Inferior parietal cortex (tissue), 1 donor: ENCODE results near the gene SPTBN5.

Experiments used
- DNase-seq: peaks from one replicate; pipeline ENCODE4 v3.0.0-alpha.2; 2016; ENCODE audit errors: extremely low spot score

The SPTBN5 gene

GRCh38 chr15:41825145-41825544 lies 68.7 kb downstream of the SPTBN5 start:
- no peak for DNase-seq

DNA sequence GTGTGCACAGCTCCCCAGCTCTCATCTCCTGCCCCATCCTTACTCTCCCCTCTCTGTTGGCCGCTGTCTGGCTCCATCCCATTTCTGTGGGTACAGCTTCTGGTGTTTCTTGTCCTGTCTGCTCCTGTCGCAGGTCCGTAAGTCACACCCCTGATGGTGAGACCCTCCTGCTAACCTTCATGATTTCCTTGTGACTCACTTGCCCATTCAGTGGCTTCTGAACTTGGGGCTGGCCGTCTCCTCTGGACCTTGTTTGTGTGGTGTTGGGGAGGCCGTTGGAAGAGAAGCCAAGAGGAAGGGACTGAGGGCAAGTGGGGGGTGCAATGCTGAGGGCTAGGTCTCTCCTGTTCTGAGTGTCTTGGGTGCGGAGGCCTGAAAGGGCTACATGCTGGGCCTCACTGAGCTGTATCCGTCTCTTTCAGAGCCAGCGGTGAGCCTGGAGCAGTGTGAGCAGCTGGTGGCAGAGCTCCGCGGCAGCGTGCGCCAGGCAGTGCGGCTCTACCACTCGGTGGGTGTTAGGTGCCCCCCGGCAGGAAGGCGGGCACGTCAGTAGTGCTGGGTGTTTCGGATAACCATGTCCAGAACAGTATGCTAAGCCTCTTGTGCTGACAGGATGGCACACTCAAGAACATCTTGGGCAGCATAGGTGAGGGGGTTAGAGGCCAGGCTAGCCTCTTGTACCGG lies 69.6 kb downstream of the SPTBN5 start:
- no peak for DNase-seq

DNA sequence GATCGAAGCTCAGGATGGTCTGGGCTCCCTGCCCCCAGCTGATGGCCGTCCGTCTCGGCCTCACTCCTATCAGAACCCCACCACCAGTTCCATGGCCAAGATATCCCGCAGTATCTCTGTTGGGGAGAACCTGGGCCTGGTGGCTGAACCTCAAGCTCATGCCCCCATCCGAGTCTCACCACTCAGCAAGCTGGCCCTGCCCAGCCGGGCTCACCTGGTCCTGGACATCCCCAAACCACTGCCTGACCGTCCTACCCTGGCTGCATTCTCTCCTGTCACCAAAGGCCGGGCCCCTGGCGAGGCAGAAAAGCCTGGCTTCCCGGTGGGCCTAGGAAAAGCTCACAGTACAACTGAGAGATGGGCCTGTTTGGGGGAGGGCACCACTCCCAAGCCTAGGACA lies 70.4 kb downstream of the SPTBN5 start:
- no peak for DNase-seq

GRCh38 chr15:41822957-41823356 lies 70.9 kb downstream of the SPTBN5 start:
- DNase-seq, result no peak

- DNase-seq, result no peak
Measured at GRCh38 chr15:41822471-41822870, 71.4 kb downstream of the SPTBN5 start.

GRCh38 chr15:41821831-41822230 lies 72.0 kb downstream of the SPTBN5 start:
- DNase-seq, result no peak

DNA sequence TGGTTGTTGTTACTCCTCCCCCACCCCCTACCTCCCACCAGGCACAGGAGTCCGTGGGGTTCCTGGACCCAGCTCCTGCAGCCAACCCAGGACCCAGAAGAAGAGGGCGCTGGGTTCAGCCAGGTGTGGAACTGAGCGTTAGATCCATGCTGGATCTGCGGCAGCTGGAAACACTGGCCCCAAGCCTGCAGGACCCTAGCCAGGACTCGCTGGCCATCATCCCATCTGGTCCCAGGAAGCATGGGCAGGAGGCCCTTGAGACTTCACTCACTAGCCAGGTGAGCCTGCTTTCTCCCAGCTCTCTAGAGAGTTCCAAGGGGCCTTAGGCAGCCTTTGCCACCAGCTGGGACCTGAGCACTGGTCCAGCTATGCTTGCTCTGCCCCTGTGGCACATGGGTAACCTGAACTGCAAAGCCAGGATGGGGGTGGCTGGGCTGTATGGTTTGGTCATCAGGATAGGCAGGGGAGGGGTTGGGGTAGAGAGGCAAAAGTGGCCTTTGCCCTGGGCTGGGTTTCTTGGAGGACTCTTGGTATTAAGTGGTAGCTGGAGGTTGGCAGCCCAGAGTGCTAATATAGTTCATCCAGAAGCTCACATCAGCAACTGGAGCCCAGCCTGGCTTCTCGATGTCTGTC lies 72.9 kb downstream of the SPTBN5 start:
- DNase-seq, result no peak

DNA sequence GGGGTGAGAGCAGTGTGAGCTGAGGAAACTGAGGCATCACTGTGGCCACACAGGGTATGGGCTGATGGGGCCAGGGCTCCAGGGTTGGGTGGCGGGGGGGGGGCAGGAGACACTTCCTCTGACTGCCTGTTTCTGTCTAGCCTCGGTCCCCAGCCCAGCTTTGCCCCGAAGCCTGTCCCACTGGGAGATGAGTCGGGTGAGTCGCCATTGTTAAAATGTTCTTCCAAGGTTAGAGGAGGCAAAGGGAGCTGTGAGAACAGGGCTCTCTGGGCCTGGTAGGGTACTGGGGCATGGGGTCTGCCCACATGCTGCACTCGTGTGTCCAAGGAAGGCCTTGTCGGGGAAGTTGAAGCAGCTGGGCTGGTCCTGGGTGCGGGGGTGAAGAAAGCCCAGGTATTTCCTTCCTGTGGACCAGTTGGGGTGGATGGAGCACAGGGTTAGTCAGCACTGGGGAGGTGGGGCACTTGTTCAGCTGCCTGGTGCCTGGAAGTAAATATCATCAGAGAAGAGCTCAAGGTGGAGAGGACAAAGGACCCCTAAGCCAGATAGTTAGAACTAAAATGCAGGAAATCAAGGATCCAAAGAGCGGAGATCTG lies 74.3 kb downstream of the SPTBN5 start:
- no peak for DNase-seq

- no peak for DNase-seq
Measured at GRCh38 chr15:41817781-41818180, 76.1 kb downstream of the SPTBN5 start.

- DNase-seq, result no peak
Measured at GRCh38 chr15:41817327-41817726, 76.5 kb downstream of the SPTBN5 start.

DNA sequence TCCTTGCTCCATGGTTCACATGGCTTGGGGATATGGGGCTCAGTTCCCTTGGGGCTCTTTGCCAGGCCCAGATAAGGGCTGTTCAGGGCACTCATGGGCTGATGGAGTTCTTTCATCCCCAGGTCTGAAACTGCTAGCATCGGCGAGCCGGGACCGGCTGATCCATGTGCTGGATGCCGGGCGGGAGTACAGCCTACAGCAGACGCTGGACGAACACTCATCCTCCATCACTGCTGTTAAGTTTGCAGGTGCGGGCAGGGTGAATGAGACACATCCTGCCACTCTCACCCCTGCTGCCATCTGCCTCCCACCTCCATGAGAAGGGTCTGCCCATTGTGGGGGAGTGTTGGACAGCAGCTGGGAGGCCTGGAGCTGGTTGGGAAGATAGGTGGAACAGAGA lies 77.1 kb downstream of the SPTBN5 start:
- DNase-seq, result no peak

GRCh38 chr15:41814534-41814933 lies 79.3 kb downstream of the SPTBN5 start:
- no peak for DNase-seq

DNA sequence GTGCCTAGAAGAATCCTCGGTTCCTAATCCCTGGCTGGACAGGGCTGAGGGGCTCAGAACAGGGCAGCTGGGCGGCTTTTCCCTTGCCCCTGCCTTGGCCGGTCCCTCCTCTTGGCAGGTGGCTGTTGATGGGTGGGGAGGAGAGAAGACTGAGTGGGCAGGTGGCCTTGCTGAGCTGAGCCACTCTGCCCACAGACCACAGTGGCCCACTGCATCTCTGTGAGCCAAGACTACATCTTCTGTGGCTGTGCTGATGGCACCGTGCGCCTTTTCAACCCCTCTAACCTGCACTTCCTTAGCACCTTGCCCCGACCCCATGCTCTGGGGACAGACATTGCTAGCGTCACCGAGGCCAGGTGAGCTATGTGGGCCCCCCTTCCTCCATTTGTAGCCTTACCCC lies 80.4 kb downstream of the SPTBN5 start:
- DNase-seq, result no peak

DNA sequence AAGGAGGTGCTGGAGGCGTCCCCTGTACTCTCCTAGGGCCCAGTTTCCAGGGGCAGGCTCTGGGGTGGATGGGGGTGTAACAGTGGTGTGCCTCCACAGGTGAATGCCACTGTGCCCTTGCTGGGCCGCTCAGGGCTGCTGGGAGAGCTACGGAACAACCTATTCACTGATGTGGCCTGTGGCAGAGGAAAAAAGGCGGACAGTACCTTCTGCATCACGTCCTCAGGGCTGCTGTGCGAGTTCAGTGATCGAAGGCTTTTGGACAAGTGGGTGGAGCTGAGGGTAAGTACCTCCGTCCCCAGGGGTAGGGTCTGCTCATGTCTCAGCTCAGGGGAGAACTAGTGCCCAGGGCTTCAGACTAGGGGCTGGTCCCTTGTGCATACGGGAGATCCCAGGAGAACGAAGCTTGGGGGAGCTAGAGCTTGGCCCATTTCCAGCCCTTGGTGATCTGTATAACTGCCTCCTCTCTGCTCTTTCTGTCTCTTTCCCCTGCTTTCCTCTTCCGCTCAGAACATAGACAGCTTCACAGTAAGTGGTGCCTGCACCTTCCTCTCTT lies 81.0 kb downstream of the SPTBN5 start:
- no peak for DNase-seq

- peak; percentile 89 for DNase-seq
Measured at GRCh38 chr15:41811432-41812195, 82.2 kb downstream of the SPTBN5 start.

GRCh38 chr15:41810651-41811431 lies 83.0 kb downstream of the SPTBN5 start:
- no peak for DNase-seq

GRCh38 chr15:41809526-41810220 lies 84.2 kb downstream of the SPTBN5 start:
- no peak for DNase-seq

DNA sequence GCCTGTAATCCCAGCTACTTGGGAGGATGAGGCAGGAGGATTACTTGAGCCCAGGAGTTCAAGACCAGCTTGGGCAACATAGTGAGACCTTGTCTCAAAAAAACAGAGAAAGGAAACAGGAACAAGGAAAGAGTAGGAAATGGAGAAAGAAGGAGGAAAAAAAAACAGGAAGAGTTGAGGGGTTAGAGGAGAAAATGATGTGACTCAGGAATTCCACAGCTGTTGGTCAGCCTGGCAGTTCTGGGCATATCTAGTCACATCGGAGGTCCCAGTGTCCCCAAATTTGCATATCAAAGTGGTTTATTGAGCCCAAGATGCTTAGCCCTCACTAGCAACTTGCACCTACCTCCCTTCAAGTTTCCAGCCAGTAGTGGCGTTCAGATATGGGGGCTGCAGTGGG lies 84.7 kb downstream of the SPTBN5 start:
- DNase-seq, result no peak

DNA sequence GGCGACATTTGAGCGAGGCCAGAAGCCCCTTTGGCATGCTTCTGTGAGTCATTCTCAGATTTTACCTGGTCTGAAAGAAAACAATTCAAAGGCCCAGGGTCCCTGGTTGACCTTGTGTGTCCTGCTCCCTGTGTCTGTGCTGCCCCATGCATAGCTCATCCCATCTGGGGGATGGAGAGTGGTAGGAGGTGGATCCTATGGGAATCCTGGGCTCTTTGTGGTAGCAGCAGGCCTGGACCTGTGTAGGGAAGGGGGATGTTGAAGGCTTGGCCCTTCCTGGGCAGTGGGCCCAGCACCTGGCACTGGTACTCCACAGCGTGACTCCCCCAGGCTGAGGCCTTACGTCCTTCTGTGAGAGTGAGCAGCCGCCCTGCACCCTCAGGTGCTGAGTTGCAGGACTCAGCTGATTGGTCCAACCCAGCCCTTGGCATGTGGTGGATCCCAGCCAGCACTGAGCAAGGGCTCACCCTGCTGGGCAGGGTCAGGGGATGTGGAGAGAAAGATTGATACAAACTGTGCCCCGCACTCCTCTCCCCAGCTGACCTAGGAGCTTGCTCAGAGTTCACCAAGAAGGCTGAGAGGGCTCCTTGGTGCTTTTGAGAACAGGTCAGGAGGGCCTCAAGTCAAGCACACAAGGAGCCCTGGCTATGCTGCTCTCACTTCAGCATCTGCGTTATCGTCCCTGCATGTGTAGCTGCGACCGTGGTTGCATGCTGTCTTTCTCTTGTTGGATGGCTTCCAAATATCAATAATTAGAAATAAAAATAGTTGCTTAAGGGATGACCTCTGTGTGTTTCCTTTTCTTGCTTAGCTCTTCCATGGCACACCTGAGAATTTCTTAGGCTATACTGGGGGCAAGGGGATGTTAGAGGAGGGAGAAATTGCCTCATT lies 87.3 kb downstream of the SPTBN5 start:
- no peak for DNase-seq

- DNase-seq, result no peak
Measured at GRCh38 chr15:41805711-41806110, 88.1 kb downstream of the SPTBN5 start.
